ENCODE results near the gene B3GALT2.

GRCh38 chr1:193156822-193157142 is 29.6 kb downstream of the B3GALT2 start:
- TF ChIP-seq EP300 (IDR thresholded peaks at IDR 0.05; ENCODE audit: borderline replicate concordance) (no peak), MAX (IDR thresholded peaks at IDR 0.05) (no peak), CREB1 (IDR thresholded peaks at IDR 0.05; ENCODE audit: low read depth) (no peak), TEAD4 (IDR thresholded peaks at IDR 0.05) (no peak), REST (IDR thresholded peaks at IDR 0.05; ENCODE audit: low read depth) (no peak), TAF1 (IDR thresholded peaks at IDR 0.05; ENCODE audit: low read depth) (no peak)

All from Ishikawa (cell line).